HL-60 (cell line): ENCODE results near the gene SH3RF2.

Source experiments
- DNase-seq, 2 experiments: peaks; one replicate each; pipeline ENCODE4 v3.0.0-alpha.2; 2010 to 2020; ENCODE audit warnings: low read depth in 1 of 2, low spot score in 1 of 2
- H3K27ac ChIP-seq: fragments of 250-450 bp; sonication (Bioruptor Pico); replicated peaks from 2 replicates; pipeline ENCODE4 v1.5.1; 2020; ENCODE audit warnings: mild to moderate bottlenecking, moderate library complexity
- H3K27me3 ChIP-seq: fragments of 250-450 bp; sonication (Bioruptor Pico); 2 replicates; pipeline ENCODE4 v1.5.1; 2021; ENCODE audit warnings: mild to moderate bottlenecking, moderate library complexity; ENCODE audit not compliant: insufficient read depth, poor library complexity, severe bottlenecking
- H3K4me3 ChIP-seq: replicated peaks from 2 replicates; pipeline ENCODE4 v1.5.1; 2011; ENCODE audit warnings: mild to moderate bottlenecking, control low read depth, low read length; ENCODE audit not compliant: insufficient read depth
- CTCF ChIP-seq: IDR thresholded peaks from one replicate; pipeline ENCODE4 v1.5.1; 2011; ENCODE audit warnings: low read length, control low read depth, inconsistent platforms; ENCODE audit not compliant: insufficient read depth
- GABPA ChIP-seq: IDR thresholded peaks from 2 replicates; pipeline ENCODE4 v1.6.1; 2012; ENCODE audit warnings: low read depth
- POLR2AphosphoS5 ChIP-seq: IDR thresholded peaks from 2 replicates; pipeline ENCODE4 v1.6.1; 2012; ENCODE audit warnings: low read depth
- REST ChIP-seq: IDR thresholded peaks from 2 replicates; pipeline ENCODE4 v1.6.1; 2012; ENCODE audit warnings: low read depth; ENCODE audit not compliant: insufficient replicate concordance
- SPI1 ChIP-seq: IDR thresholded peaks from 2 replicates; pipeline ENCODE4 v1.6.1; 2012; ENCODE audit warnings: low read depth, mild to moderate bottlenecking, borderline replicate concordance

SH3RF2 gene

GRCh38 chr5:146002491-146002890, 66.1 kb downstream of the SH3RF2 start:
- TF ChIP-seq GABPA (no peak), SPI1 (no peak), CTCF (no peak), POLR2AphosphoS5 (no peak), REST (no peak)
- H3K27ac ChIP-seq, result no peak overlapping the region
- DNase-seq, result no peak
- no peak overlapping the region for H3K4me3 ChIP-seq
- no peaks in the 10 kb centered on the region for H3K27me3 ChIP-seq

GRCh38 chr5:146003852-146004251, 67.5 kb downstream of the SH3RF2 start:
- DNase-seq, result no peak
- Histone ChIP-seq H3K4me3 (no peak overlapping the region), H3K27me3 (no peaks in the 10 kb centered on the region), H3K27ac (no peak overlapping the region)
- no peak for TF ChIP-seq POLR2AphosphoS5
- TF ChIP-seq CTCF, result no peak
- TF ChIP-seq REST, result no peak
- TF ChIP-seq SPI1, result no peak
- TF ChIP-seq GABPA, result no peak

- H3K4me3 ChIP-seq, result no peak overlapping the region
- no peak for DNase-seq
- TF ChIP-seq SPI1, result no peak
- no peak for TF ChIP-seq GABPA
- no peak for TF ChIP-seq REST
- TF ChIP-seq CTCF, result no peak
- TF ChIP-seq POLR2AphosphoS5, result no peak
- no peak overlapping the region for H3K27ac ChIP-seq
- no peaks in the 10 kb centered on the region for H3K27me3 ChIP-seq
These were observed 68.9 kb downstream of the SH3RF2 start for GRCh38 chr5:146005264-146005663.
